Measurements from ENCODE around the gene SCAF8. TPM values are rescaled to one million over a fixed set of nuclear protein-coding genes. Genes with fewer than 3 reads are reported as not detected.
A peak's percentile ranks its signal among the peaks of the same experiment; 100 is the strongest.
"Not testable (repeated sequence)": the region's sequence is repeated elsewhere in the genome, so short reads cannot be mapped to it uniquely, and the experiment has no call there.

The SCAF8 gene
- total RNA-seq, 2 donors from 2014 or later: 32.0 to 55.2 TPM

DNA sequence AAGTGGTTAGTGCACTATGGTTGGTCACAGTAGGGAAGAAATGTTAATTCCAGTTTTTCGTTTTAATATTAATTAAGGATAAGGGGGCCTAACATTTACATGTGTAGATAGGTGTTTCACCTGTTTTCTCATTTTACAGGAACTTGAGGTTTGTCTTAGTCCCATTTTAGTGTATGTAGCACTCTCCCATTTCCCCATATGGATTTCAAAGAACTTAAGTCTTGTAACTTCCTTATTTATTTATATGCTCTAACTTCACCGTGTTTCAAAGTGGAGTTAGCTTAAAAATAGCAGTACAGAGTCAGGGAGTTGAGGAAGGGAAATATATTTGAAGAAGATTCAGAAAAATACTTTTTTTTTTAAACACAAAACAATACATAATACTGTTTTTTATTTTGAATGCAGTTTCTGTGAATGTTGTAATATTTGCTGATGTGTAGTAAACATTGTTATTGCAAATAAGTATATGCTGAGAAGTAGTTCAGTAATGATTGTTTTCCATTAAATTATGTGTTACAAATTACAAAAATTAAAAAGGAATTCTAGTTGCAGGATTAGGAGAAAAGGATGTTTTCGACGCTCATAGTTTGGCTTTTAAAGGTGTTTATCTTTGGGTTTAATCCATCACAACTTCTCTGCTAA lies 3.5 kb downstream of the SCAF8 start:
- Histone ChIP-seq H3K27ac (no peak overlapping the region), H3K27me3 (replicated peaks; ENCODE audit: insufficient read depth) (no peaks in the 10 kb centered on the region)
- no peak for DNase-seq (ENCODE audit: low spot score)

GRCh38 chr6:154737424-154737823 lies 4.2 kb downstream of the SCAF8 start:
- no peak overlapping the region for H3K4me3 ChIP-seq
- H3K27ac ChIP-seq: no peak overlapping the region
- H3K9me3 ChIP-seq: no peaks in the 10 kb centered on the region
- no peaks in the 10 kb centered on the region for H3K27me3 ChIP-seq (replicated peaks; ENCODE audit: insufficient read depth)
- no peak for DNase-seq (ENCODE audit: low spot score)
- TF ChIP-seq CTCF (IDR thresholded peaks at IDR 0.05): no peak
- no peaks in the 10 kb centered on the region for H3K36me3 ChIP-seq
- no peak for ATAC-seq (ENCODE audit: insufficient number of reproducible peaks, low FRiP score, low read depth)
- H3K4me1 ChIP-seq (ENCODE audit: control insufficient read depth in 1 of 2, low read depth in 2 of 2): peaks cover 56 to 77% of the 10 kb centered on the region in 2 donors

More for the DNA sequence above, 3.5 kb downstream of the SCAF8 start:
- Histone ChIP-seq H3K9me3 (no peaks in the 10 kb centered on the region), H3K4me1 (ENCODE audit: control insufficient read depth in 1 of 2, low read depth in 2 of 2) (peaks cover 56 to 75% of the 10 kb centered on the region in 2 donors), H3K36me3 (no peaks in the 10 kb centered on the region), H3K4me3 (no peak overlapping the region)
- TF ChIP-seq CTCF (IDR thresholded peaks at IDR 0.05): no peak
- no peak for ATAC-seq (ENCODE audit: insufficient number of reproducible peaks, low FRiP score, low read depth)

- no peak overlapping the region for H3K27ac ChIP-seq
- H3K36me3 ChIP-seq: no peaks in the 10 kb centered on the region
- peak overlapping the region; percentile 29 for H3K4me3 ChIP-seq
- TF ChIP-seq CTCF (IDR thresholded peaks at IDR 0.05): no peak
- H3K27me3 ChIP-seq (replicated peaks; ENCODE audit: insufficient read depth): no peaks in the 10 kb centered on the region
- H3K4me1 ChIP-seq (ENCODE audit: control insufficient read depth in 1 of 2, low read depth in 2 of 2): peaks cover 63 to 86% of the 10 kb centered on the region in 2 donors
- DNase-seq (ENCODE audit: low spot score) (no peak), ATAC-seq (ENCODE audit: insufficient number of reproducible peaks, low FRiP score, low read depth) (no peak)
- no peaks in the 10 kb centered on the region for H3K9me3 ChIP-seq
Measured at GRCh38 chr6:154738551-154738961, 5.3 kb downstream of the SCAF8 start.

DNA sequence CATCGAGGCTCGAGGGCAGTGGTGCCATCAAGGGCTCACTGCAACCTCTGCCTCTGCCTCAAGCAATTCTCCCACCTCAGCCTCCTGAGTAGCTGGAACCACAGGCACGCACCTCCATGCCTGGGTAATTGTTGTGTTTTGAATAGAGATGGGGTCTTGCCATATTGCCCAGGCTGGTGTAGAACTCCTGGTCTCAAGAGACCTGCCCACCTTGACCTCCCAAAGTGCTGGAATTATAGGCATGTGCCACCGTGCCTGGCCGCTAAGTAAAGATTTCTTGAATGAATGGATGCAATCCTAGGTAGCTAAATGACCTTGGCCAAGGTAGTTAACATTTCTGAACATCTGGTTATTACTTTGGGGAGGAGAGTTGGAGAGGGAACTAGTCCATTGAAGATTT lies 7.4 kb downstream of the SCAF8 start:
- DNase-seq (ENCODE audit: low spot score) (no peak), ATAC-seq (ENCODE audit: insufficient number of reproducible peaks, low FRiP score, low read depth) (no peak)
- no peaks in the 10 kb centered on the region for H3K27me3 ChIP-seq (replicated peaks; ENCODE audit: insufficient read depth)
- no peak overlapping the region for H3K27ac ChIP-seq
- H3K4me1 ChIP-seq (ENCODE audit: control insufficient read depth in 1 of 2, low read depth in 2 of 2): peaks cover 56 to 86% of the 10 kb centered on the region in 2 donors
- no peaks in the 10 kb centered on the region for H3K36me3 ChIP-seq
- no peak overlapping the region for H3K4me3 ChIP-seq
- no peak for TF ChIP-seq CTCF (IDR thresholded peaks at IDR 0.05)
- no peaks in the 10 kb centered on the region for H3K9me3 ChIP-seq

DNA sequence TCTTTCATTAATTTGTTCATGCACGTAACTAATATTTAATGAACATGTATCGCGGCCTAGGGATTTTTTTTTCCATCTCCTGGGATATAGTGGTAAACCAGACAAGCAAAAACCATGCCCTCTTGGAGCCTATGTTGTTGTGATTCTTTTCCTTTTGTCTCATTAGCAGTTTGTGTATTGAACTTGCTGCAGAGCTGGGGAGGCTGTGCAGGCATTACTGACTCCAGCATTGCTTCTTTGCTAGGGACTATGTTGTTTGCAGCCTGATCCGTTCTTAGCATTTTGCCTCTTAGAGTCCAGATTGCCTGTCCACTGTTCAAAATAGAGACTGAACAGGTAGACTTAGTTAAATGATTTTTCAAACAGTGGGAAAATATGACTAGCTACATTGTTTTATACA lies 9.7 kb downstream of the SCAF8 start:
- DNase-seq (ENCODE audit: low spot score) (no peak), ATAC-seq (ENCODE audit: insufficient number of reproducible peaks, low FRiP score, low read depth) (no peak)
- Histone ChIP-seq H3K36me3 (no peaks in the 10 kb centered on the region), H3K4me1 (ENCODE audit: control insufficient read depth in 1 of 2, low read depth in 2 of 2) (peaks cover 52 to 85% of the 10 kb centered on the region in 2 donors), H3K4me3 (no peak overlapping the region), H3K27ac (no peak overlapping the region), H3K27me3 (replicated peaks; ENCODE audit: insufficient read depth) (no peaks in the 10 kb centered on the region), H3K9me3 (no peaks in the 10 kb centered on the region)
- TF ChIP-seq CTCF (IDR thresholded peaks at IDR 0.05): no peak

DNA sequence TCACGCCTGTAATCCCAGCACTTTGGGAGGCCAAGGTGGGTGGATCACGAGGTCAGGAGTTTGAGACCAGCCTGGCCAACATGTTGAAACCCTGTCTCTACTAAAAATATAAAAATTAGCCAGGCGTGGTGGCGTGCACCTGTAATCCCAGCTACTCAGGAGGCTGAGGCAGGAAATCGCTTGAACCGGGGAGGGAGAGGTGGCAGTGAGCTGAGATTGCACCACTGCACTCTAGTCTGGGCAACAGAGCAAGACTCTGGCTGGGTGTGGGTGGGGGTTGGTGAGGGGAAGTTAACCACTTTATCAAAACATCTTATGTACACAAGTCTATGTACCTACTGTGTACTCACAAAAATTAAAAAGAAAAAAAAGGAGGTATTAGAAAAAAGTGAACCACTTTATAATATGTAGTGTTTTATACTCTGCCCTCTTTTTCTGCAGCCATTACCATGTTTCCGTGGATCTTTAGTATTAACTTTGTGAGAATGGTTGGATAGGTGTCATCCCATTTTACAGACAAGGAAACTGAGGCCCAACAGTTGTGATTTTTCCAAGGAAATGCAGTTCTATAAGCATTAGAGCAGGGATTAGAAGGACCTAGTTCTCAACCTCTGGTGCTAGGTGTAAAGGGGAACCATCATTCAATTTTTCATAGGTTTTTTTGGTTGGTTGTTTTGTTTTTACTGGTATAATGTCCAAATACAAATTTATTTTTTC lies 11.0 kb downstream of the SCAF8 start:
- not testable (repeated sequence) for H3K9me3 ChIP-seq; H3K36me3 ChIP-seq; H3K27ac ChIP-seq; H3K27me3 ChIP-seq (replicated peaks; ENCODE audit: insufficient read depth); H3K4me3 ChIP-seq; DNase-seq (ENCODE audit: low spot score); ATAC-seq (ENCODE audit: insufficient number of reproducible peaks, low FRiP score, low read depth)
- peaks cover 46 to 81% of the 10 kb centered on the region in 2 donors for H3K4me1 ChIP-seq (ENCODE audit: control insufficient read depth in 1 of 2, low read depth in 2 of 2)

All from thoracic aorta (tissue), 2 donors.